H1 (cell line): ENCODE measurements around the gene DYNLRB1. TPM values are rescaled to one million over a fixed set of nuclear protein-coding genes. Genes with fewer than 3 reads are reported as not detected.

Experiments
- CTCF ChIA-PET: fragments of 300-600 bp; sonication (Branson Sonifier 250); formaldehyde crosslinking; loops from one replicate; lab custom pipeline; 2021; ENCODE audit not compliant: partially characterized antibody; lab: Charles Lee
- POLR2A ChIA-PET: fragments of 300-600 bp; sonication (Branson Sonifier 250); formaldehyde crosslinking; loops from one replicate; lab custom pipeline; 2021; ENCODE audit warnings: inconsistent platforms; ENCODE audit not compliant: partially characterized antibody; lab: Charles Lee
- DNase-seq, 2 experiments: peaks; one replicate each; pipeline versions ENCODE4 v3.0.0 to v3.0.0-alpha.2; 2010 to 2022; ENCODE audit warnings: low spot score in 2 of 2, low read depth in 1 of 2, mixed read lengths in 1 of 2
- FAIRE-seq: peaks from 2 replicates; lab custom pipeline; 2011; peaks lifted over from hg19 to GRCh38; lab: Jason Lieb, UNC
- H2AFZ ChIP-seq: 2 replicates; pipeline ENCODE4 v1.8.1; 2012; ENCODE audit warnings: low read length, inconsistent platforms
- H2AK5ac ChIP-seq: 2 replicates; pipeline ENCODE4 v1.6.1; 2013; ENCODE audit warnings: low read depth, low read length
- H2BK120ac ChIP-seq: replicated peaks from 2 replicates; pipeline ENCODE3; 2013; ENCODE audit warnings: low read depth, low read length, inconsistent platforms
- H2BK12ac ChIP-seq: 2 replicates; pipeline ENCODE4 v1.6.1; 2013; ENCODE audit warnings: low read depth, low read length
- H2BK15ac ChIP-seq: 2 replicates; pipeline ENCODE4 v1.6.1; 2013; ENCODE audit warnings: low read length
- H2BK20ac ChIP-seq: 2 replicates; pipeline ENCODE4 v1.6.1; 2013; ENCODE audit warnings: low read length
- H2BK5ac ChIP-seq: 2 replicates; pipeline ENCODE4 v1.6.1; 2013; ENCODE audit warnings: low read depth, low read length
- H3K14ac ChIP-seq: 2 replicates; pipeline ENCODE4 v1.6.1; 2013; ENCODE audit warnings: inconsistent platforms; ENCODE audit not compliant: insufficient read length
- H3K18ac ChIP-seq: 2 replicates; pipeline ENCODE4 v1.6.1; 2013; ENCODE audit warnings: low read length; ENCODE audit errors: extremely low read depth
- H3K23ac ChIP-seq: 2 replicates; pipeline ENCODE4 v1.6.1; 2013; ENCODE audit warnings: inconsistent platforms; ENCODE audit not compliant: insufficient read length
- H3K23me2 ChIP-seq: 2 replicates; pipeline ENCODE4 v1.6.1; 2013; ENCODE audit warnings: low read depth, low read length
- H3K27ac ChIP-seq: 2 replicates; pipeline ENCODE4 v1.6.1; 2011; ENCODE audit warnings: low read depth, low read length, inconsistent platforms
- H3K27me3 ChIP-seq, 4 experiments: replicated peaks in 1 of 4; 1 replicate in 1 of 4; 2 replicates in 3 of 4; pipeline versions ENCODE4 v1.6.1 to v1.8.1; 2011 to 2013; ENCODE audit warnings: low read length in 3 of 4, mild to moderate bottlenecking in 3 of 4, inconsistent platforms in 2 of 4, mixed read lengths in 2 of 4, moderate library complexity in 1 of 4; ENCODE audit not compliant: control insufficient read depth in 3 of 4, insufficient read depth in 3 of 4; ENCODE audit errors: extremely low read depth in 1 of 4
- H3K36me3 ChIP-seq, 4 experiments: 2 replicates each; pipeline versions ENCODE4 v1.6.1 to v1.8.1; 2011 to 2013; ENCODE audit warnings: mild to moderate bottlenecking in 4 of 4, low read length in 3 of 4, moderate library complexity in 2 of 4, control low read depth in 1 of 4, inconsistent platforms in 1 of 4; ENCODE audit not compliant: insufficient read depth in 4 of 4, control insufficient read depth in 2 of 4
- H3K4ac ChIP-seq: replicated peaks from 2 replicates; pipeline ENCODE3; 2013; ENCODE audit warnings: low read length, low read depth, mixed read lengths, inconsistent platforms; ENCODE audit not compliant: insufficient read length
- H3K4me1 ChIP-seq, 4 experiments: replicated peaks in 1 of 4; 1 replicate in 1 of 4; 2 replicates in 3 of 4; pipeline versions ENCODE4 v1.6.1 to v1.8.1; 2011 to 2013; ENCODE audit warnings: low read length in 3 of 4, inconsistent platforms in 2 of 4, mixed read lengths in 1 of 4; ENCODE audit not compliant: insufficient read depth in 4 of 4, control insufficient read depth in 3 of 4
- H3K4me2 ChIP-seq, 2 experiments: 2 replicates each; pipeline versions ENCODE4 v1.6.1 to v1.8.1; 2011 to 2013; ENCODE audit warnings: low read depth in 2 of 2, low read length in 2 of 2, control low read depth in 1 of 2, inconsistent platforms in 1 of 2, mild to moderate bottlenecking in 1 of 2; ENCODE audit not compliant: insufficient read depth in 1 of 2
- H3K4me3 ChIP-seq, 4 experiments: fragments of 200-600, 300-600 bp in 1 of 4; sonication (generic), shearing (Covaris generic), sonication (Bioruptor Twin) in 1 of 4; 2 replicates each; pipeline versions ENCODE4 v1.5.1 to v1.8.1; 2011 to 2016; ENCODE audit warnings: low read length in 4 of 4, low read depth in 3 of 4, control low read depth in 2 of 4, inconsistent platforms in 2 of 4, mild to moderate bottlenecking in 2 of 4, mixed read lengths in 1 of 4, moderate library complexity in 1 of 4; ENCODE audit not compliant: insufficient read depth in 2 of 4; ENCODE audit errors: extremely low read depth in 1 of 4
- H3K56ac ChIP-seq: replicated peaks from 2 replicates; pipeline ENCODE3; 2013; ENCODE audit warnings: low read depth, mild to moderate bottlenecking, mixed read lengths, low read length, inconsistent platforms; ENCODE audit not compliant: insufficient read length
- H3K79me1 ChIP-seq: 2 replicates; pipeline ENCODE4 v1.6.1; 2013; ENCODE audit warnings: low read depth, low read length, control low read depth
- H3K79me2 ChIP-seq, 2 experiments: 2 replicates each; pipeline versions ENCODE4 v1.6.1 to v1.8.1; 2012 to 2013; ENCODE audit warnings: low read length in 2 of 2, mild to moderate bottlenecking in 2 of 2, inconsistent platforms in 1 of 2; ENCODE audit not compliant: insufficient read depth in 2 of 2, control insufficient read depth in 1 of 2
- H3K9ac ChIP-seq, 4 experiments: replicated peaks in 1 of 4; 1 replicate in 1 of 4; 2 replicates in 3 of 4; pipeline versions ENCODE4 v1.6.1 to v1.8.1; 2011 to 2013; ENCODE audit warnings: low read depth in 3 of 4, low read length in 3 of 4, control low read depth in 2 of 4, mild to moderate bottlenecking in 2 of 4, moderate library complexity in 2 of 4, inconsistent platforms in 1 of 4; ENCODE audit errors: extremely low read depth in 1 of 4
- H3K9me3 ChIP-seq, 2 experiments: 2 replicates each; pipeline versions ENCODE4 v1.6.1 to v1.8.1; 2012 to 2013; ENCODE audit warnings: mild to moderate bottlenecking in 2 of 2, moderate library complexity in 2 of 2, control low read depth in 1 of 2, inconsistent platforms in 1 of 2, low read depth in 1 of 2, low read length in 1 of 2, mixed read lengths in 1 of 2; ENCODE audit not compliant: insufficient read depth in 2 of 2
- H4K20me1 ChIP-seq, 2 experiments: replicated peaks in 1 of 2; 2 replicates each; pipeline versions ENCODE3 to v1.8.1; 2011 to 2013; ENCODE audit warnings: inconsistent platforms in 2 of 2, low read length in 2 of 2, mild to moderate bottlenecking in 1 of 2; ENCODE audit not compliant: insufficient read depth in 2 of 2, control insufficient read depth in 1 of 2
- H4K5ac ChIP-seq: 2 replicates; pipeline ENCODE4 v1.6.1; 2013; ENCODE audit warnings: low read length, low read depth, mixed read lengths, inconsistent platforms; ENCODE audit not compliant: insufficient read length
- H4K8ac ChIP-seq: 2 replicates; pipeline ENCODE4 v1.8.0; 2013; ENCODE audit warnings: mild to moderate bottlenecking, moderate library complexity, low read length, inconsistent platforms; ENCODE audit not compliant: insufficient read depth; ENCODE audit errors: extremely low read depth
- H4K91ac ChIP-seq: replicated peaks from 2 replicates; pipeline ENCODE3; 2013; ENCODE audit warnings: low read length, mixed read lengths, inconsistent platforms; ENCODE audit not compliant: insufficient read length
- MAFK ChIP-seq: IDR thresholded peaks from 2 replicates; pipeline ENCODE4 v1.6.1; 2012; ENCODE audit warnings: low read depth, mild to moderate bottlenecking, improper control_type of control experiment, low read length
- NANOG ChIP-seq: IDR thresholded peaks from 2 replicates; pipeline ENCODE4 v1.6.1; 2011; ENCODE audit warnings: low read length, low read depth, mild to moderate bottlenecking, inconsistent platforms; ENCODE audit not compliant: insufficient read depth, poor library complexity, severe bottlenecking
- RAD21 ChIP-seq, 2 experiments: IDR thresholded peaks in 1 of 2; conservative IDR thresholded peaks in 1 of 2; 2 replicates each; pipeline ENCODE4 v1.6.1; 2011; ENCODE audit warnings: low read depth in 2 of 2, low read length in 2 of 2, improper control_type of control experiment in 1 of 2, inconsistent platforms in 1 of 2, mild to moderate bottlenecking in 1 of 2, moderate library complexity in 1 of 2
- SUZ12 ChIP-seq: fragments of 200-600 bp; sonication (generic); IDR thresholded peaks from 2 replicates; pipeline ENCODE4 v1.6.1; 2012; ENCODE audit warnings: mild to moderate bottlenecking, inconsistent platforms, low read length, moderate library complexity, mixed read lengths
- WGBS, 2 experiments: shearing (Covaris generic) in 1 of 2; methylation state at CpG; one replicate each; pipeline versions ENCODE4 v1.1.6 to v1.1.7; 2013 to 2015; ENCODE audit warnings: low lambda C conversion rate in 2 of 2, mixed read lengths in 2 of 2, inconsistent platforms in 1 of 2, low coverage in 1 of 2, missing lambda C conversion rate in 1 of 2; ENCODE audit not compliant: insufficient replicate concordance in 2 of 2, insufficient coverage in 1 of 2, insufficient read length in 1 of 2; ENCODE audit errors: extremely low coverage in 1 of 2, missing lambda C conversion rate in 1 of 2; 5-methylcytosine and 5-hydroxymethylcytosine counted together
- polyA plus RNA-seq, 7 experiments: library from polyadenylated mRNA; depleted of rRNA in 3 of 7; stranded (reverse) in 5 of 7; unstranded in 2 of 7; fragments of >200 nt in 5 of 7; fragments of 200-250 nt in 2 of 7; gene quantifications; 1 replicate in 5 of 7; 2 replicates in 1 of 7; 4 replicates in 1 of 7; pipeline versions ENCODE4 v1.2.1 to v1.2.3, GENCODE V29; 2011 to 2013; ENCODE audit warnings: missing spikeins in 2 of 7, mixed read lengths in 2 of 7
- total RNA-seq: library from RNA; stranded (reverse); fragmentation: NEBNext Ultra II Directional; extraction: Animal tissue kit (Norgen Biotek cat#: 25700); gene quantifications from 2 replicates; pipeline ENCODE4 v1.2.1, GENCODE V29; 2021
- TF ChIP-seq, protein P1 (sequence below): IDR thresholded peaks from 2 replicates; pipeline ENCODE4 v1.6.1; 2012; ENCODE audit warnings: inconsistent platforms

DYNLRB1 gene
- total and polyA plus RNA-seq, 2 of the 8 experiments (the other 6 are each of a cell fraction or from before 2014, with no cell fraction given): 109 to 214 TPM

DNA sequence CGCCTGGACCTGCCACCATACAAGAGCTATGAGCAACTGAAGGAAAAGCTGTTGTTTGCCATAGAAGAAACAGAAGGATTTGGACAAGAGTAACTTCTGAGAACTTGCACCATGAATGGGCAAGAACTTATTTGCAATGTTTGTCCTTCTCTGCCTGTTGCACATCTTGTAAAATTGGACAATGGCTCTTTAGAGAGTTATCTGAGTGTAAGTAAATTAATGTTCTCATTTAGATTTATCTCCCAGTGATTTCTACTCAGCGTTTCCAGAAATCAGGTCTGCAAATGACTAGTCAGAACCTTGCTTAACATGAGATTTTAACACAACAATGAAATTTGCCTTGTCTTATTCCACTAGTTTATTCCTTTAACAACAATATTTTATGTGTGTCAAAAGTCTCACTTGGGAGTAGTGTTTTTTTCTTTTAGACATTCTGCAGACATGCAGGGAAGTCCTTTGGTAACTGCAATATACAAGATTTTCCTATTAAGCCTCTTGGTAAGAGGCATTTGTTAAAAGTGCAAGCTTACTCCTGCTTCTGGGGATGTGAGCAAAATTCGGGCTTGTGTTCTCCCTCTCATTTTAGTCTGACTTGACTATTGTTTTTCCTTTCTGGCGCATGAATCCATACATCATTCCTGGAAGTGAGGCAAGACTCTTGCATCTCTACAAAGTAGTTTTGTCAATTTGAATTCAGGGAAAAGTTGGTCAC, 8.4 kb upstream of the DYNLRB1 start:
- H2BK15ac ChIP-seq: no peak overlapping the region
- no peaks in the 10 kb centered on the region for H3K79me2 ChIP-seq
- no peak overlapping the region for H4K8ac ChIP-seq
- no peak overlapping the region for H3K27ac ChIP-seq
- FAIRE-seq: no peak
- H3K4me1 ChIP-seq: no peaks in the 10 kb centered on the region
- H4K5ac ChIP-seq: no peak overlapping the region
- H3K36me3 ChIP-seq: peaks cover 6 to 20% (median 13%) of the 10 kb centered on the region in 4 experiments; a peak in 4 of 8 replicates
- no peaks in the 10 kb centered on the region for H3K27me3 ChIP-seq
- CTCF ChIA-PET: interaction anchor here (1.2 kb wide), 1 partner anchor 11 kb away, joined by 4 read pairs; no protein-coding TSS in a partner anchor
- no peak overlapping the region for H2BK120ac ChIP-seq
- no peak overlapping the region for H3K4me3 ChIP-seq
- H3K9me3 ChIP-seq: no peaks in the 10 kb centered on the region
- no peak for DNase-seq
- no peak overlapping the region for H3K23ac ChIP-seq
- H2BK5ac ChIP-seq: no peak overlapping the region
- WGBS, 2 experiments: 92% methylated on average over 4 of the region's 4 CpGs; no CpG with 5 or more reads in 1 of the 2 experiments
- POLR2A ChIA-PET: no interaction called here
- no peak overlapping the region for H3K18ac ChIP-seq
- no peaks in the 10 kb centered on the region for H3K79me1 ChIP-seq
- peaks cover 0 to 6% of the 10 kb centered on the region in 2 experiments for H4K20me1 ChIP-seq
- no peak overlapping the region for H3K4ac ChIP-seq
- no peak overlapping the region for H4K91ac ChIP-seq
- TF ChIP-seq RAD21 (IDR thresholded peaks at IDR 0.05 in 1 of 2, conservative IDR thresholded peaks at IDR 0.05 in 1 of 2; ENCODE audit: low read depth in 2 of 2, low read length in 2 of 2): no peak
- TF ChIP-seq MAFK: no peak
- no peak for TF ChIP-seq SUZ12
- TF ChIP-seq, protein P1, sequence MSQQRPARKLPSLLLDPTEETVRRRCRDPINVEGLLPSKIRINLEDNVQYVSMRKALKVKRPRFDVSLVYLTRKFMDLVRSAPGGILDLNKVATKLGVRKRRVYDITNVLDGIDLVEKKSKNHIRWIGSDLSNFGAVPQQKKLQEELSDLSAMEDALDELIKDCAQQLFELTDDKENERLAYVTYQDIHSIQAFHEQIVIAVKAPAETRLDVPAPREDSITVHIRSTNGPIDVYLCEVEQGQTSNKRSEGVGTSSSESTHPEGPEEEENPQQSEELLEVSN: no peak
- no peak for TF ChIP-seq NANOG
- H2BK12ac ChIP-seq: no peak overlapping the region
- no peak overlapping the region for H3K4me2 ChIP-seq
- H2AFZ ChIP-seq: no peak overlapping the region
- H3K56ac ChIP-seq: no peak overlapping the region
- H3K9ac ChIP-seq: no peak overlapping the region
- H2BK20ac ChIP-seq: no peak overlapping the region
- no peak overlapping the region for H3K14ac ChIP-seq
- H3K23me2 ChIP-seq: no peaks in the 10 kb centered on the region
- no peak overlapping the region for H2AK5ac ChIP-seq
